Measurements from ENCODE around the gene TRPC6.

GRCh38 chr11:101442936-101443521 lies 140.8 kb downstream of the TRPC6 start:
- TF ChIP-seq CTCF (IDR thresholded peaks at IDR 0.05; ENCODE audit: poor library complexity, severe bottlenecking) (no peak), EZH2 (IDR thresholded peaks at IDR 0.05; ENCODE audit: borderline replicate concordance, insufficient read depth, low read length, poor library complexity, severe bottlenecking) (no peak), POLR2AphosphoS5 (IDR thresholded peaks at IDR 0.05) (no peak)
